Measurements from ENCODE around the gene CCDC134. TPM values are rescaled to one million over a fixed set of nuclear protein-coding genes. Genes with fewer than 3 reads are reported as not detected.
A peak's percentile ranks its signal among the peaks of the same experiment; 100 is the strongest.

The CCDC134 gene
- total RNA-seq, 1 donor from 2014 or later = 11.3 TPM

- Mint-ChIP-seq H3K27me3 (ENCODE audit: low read depth, unreplicated experiment) (no peaks in the 10 kb centered on the region), H3K4me1 (ENCODE audit: low read depth, unreplicated experiment) (peaks cover 29% of the 10 kb centered on the region), H3K4me3 (ENCODE audit: unreplicated experiment) (no peak overlapping the region), H3K9me3 (ENCODE audit: unreplicated experiment) (no peaks in the 10 kb centered on the region), H3K27ac (ENCODE audit: unreplicated experiment) (no peak overlapping the region), H3K36me3 (ENCODE audit: low read depth, unreplicated experiment) (peaks cover 2% of the 10 kb centered on the region)
- Histone ChIP-seq H2AFZ (ENCODE audit: low read depth, low read length) (no peak overlapping the region), H3K4me3 (ENCODE audit: insufficient read depth, low read depth, low read length) (no peak overlapping the region), H3K27ac (ENCODE audit: low read depth, low read length) (no peak overlapping the region), H3K9me3 (ENCODE audit: insufficient read depth, low read depth, low read length) (no peaks in the 10 kb centered on the region), H3K9ac (ENCODE audit: low read length) (no peak overlapping the region), H3K79me2 (ENCODE audit: insufficient read depth, low read length) (peaks cover 63% of the 10 kb centered on the region), H3K4me1 (ENCODE audit: insufficient read depth, low read length) (peaks cover 23% of the 10 kb centered on the region), H4K20me1 (ENCODE audit: insufficient read depth, low read length) (peaks cover 74% of the 10 kb centered on the region), H3K36me3 (ENCODE audit: insufficient read depth, low read length) (no peaks in the 10 kb centered on the region), H3K27me3 (ENCODE audit: insufficient read depth, low read length) (no peaks in the 10 kb centered on the region), H3K4me2 (ENCODE audit: low read length) (no peak overlapping the region)
- DNase-seq (ENCODE audit: low read depth) (no peak), FAIRE-seq (no peak)
- no peak for TF ChIP-seq EZH2 (IDR thresholded peaks at IDR 0.05; ENCODE audit: insufficient read depth, low read length)
- TF ChIP-seq, protein P1, sequence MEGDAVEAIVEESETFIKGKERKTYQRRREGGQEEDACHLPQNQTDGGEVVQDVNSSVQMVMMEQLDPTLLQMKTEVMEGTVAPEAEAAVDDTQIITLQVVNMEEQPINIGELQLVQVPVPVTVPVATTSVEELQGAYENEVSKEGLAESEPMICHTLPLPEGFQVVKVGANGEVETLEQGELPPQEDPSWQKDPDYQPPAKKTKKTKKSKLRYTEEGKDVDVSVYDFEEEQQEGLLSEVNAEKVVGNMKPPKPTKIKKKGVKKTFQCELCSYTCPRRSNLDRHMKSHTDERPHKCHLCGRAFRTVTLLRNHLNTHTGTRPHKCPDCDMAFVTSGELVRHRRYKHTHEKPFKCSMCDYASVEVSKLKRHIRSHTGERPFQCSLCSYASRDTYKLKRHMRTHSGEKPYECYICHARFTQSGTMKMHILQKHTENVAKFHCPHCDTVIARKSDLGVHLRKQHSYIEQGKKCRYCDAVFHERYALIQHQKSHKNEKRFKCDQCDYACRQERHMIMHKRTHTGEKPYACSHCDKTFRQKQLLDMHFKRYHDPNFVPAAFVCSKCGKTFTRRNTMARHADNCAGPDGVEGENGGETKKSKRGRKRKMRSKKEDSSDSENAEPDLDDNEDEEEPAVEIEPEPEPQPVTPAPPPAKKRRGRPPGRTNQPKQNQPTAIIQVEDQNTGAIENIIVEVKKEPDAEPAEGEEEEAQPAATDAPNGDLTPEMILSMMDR (IDR thresholded peaks at IDR 0.05; ENCODE audit: insufficient read depth, low read depth, low read length) = no peak
Observed at GRCh38 chr22:41856469-41856868, 56.0 kb downstream of the CCDC134 start.

- Mint-ChIP-seq H3K36me3 (ENCODE audit: low read depth, unreplicated experiment) (peaks cover 2% of the 10 kb centered on the region), H3K4me1 (ENCODE audit: low read depth, unreplicated experiment) (peaks cover 33% of the 10 kb centered on the region)
- FAIRE-seq = peak; percentile 9
Observed at GRCh38 chr22:41857155-41857859, 56.8 kb downstream of the CCDC134 start.

More at GRCh38 chr22:41857155-41857859, 56.8 kb downstream of the CCDC134 start:
- H3K4me3 Mint-ChIP-seq (ENCODE audit: unreplicated experiment) = no peak overlapping the region
- no peaks in the 10 kb centered on the region for H3K27me3 ChIP-seq (ENCODE audit: insufficient read depth, low read length)
- TF ChIP-seq EZH2 (IDR thresholded peaks at IDR 0.05; ENCODE audit: insufficient read depth, low read length) = no peak
- TF ChIP-seq, protein P1 (IDR thresholded peaks at IDR 0.05; ENCODE audit: insufficient read depth, low read depth, low read length) = peak; percentile 58
- H3K27me3 Mint-ChIP-seq (ENCODE audit: low read depth, unreplicated experiment) = no peaks in the 10 kb centered on the region
- H3K9ac ChIP-seq (ENCODE audit: low read length) = no peak overlapping the region
- peaks cover 30% of the 10 kb centered on the region for H3K4me1 ChIP-seq (ENCODE audit: insufficient read depth, low read length)
- peak; percentile 71 for DNase-seq (ENCODE audit: low read depth)
- H3K27ac Mint-ChIP-seq (ENCODE audit: unreplicated experiment) = peak overlapping the region; percentile 36
- no peak overlapping the region for H2AFZ ChIP-seq (ENCODE audit: low read depth, low read length)
- no peak overlapping the region for H3K27ac ChIP-seq (ENCODE audit: low read depth, low read length)
- no peaks in the 10 kb centered on the region for H3K9me3 ChIP-seq (ENCODE audit: insufficient read depth, low read depth, low read length)
- peaks cover 60% of the 10 kb centered on the region for H3K79me2 ChIP-seq (ENCODE audit: insufficient read depth, low read length)
- peak overlapping the region; percentile 25 for H3K4me2 ChIP-seq (ENCODE audit: low read length)
- no peaks in the 10 kb centered on the region for H3K9me3 Mint-ChIP-seq (ENCODE audit: unreplicated experiment)
- peaks cover 71% of the 10 kb centered on the region for H4K20me1 ChIP-seq (ENCODE audit: insufficient read depth, low read length)
- no peaks in the 10 kb centered on the region for H3K36me3 ChIP-seq (ENCODE audit: insufficient read depth, low read length)
- H3K4me3 ChIP-seq (ENCODE audit: insufficient read depth, low read depth, low read length) = no peak overlapping the region
